Fibroblast of the aortic adventitia (primary cell): ENCODE data around the gene IL4R. TPM values are rescaled to one million over a fixed set of nuclear protein-coding genes. Genes with fewer than 3 reads are reported as not detected.

Experiments
- DNase-seq: peaks from one replicate; pipeline ENCODE4 v3.0.0-alpha.2; 2010; ENCODE audit warnings: low read depth
- H3K4me3 ChIP-seq: 2 replicates; pipeline ENCODE4 v1.5.1; 2011; ENCODE audit warnings: low read depth, mild to moderate bottlenecking, control low read depth, low read length, moderate library complexity
- CTCF ChIP-seq: IDR thresholded peaks from 2 replicates; pipeline ENCODE4 v1.5.1; 2011; ENCODE audit warnings: mild to moderate bottlenecking, low read length, control low read depth, inconsistent platforms; ENCODE audit not compliant: insufficient read depth
- total RNA-seq: library from RNA; depleted of rRNA; stranded (reverse); fragments of >200 nt; gene quantifications from 2 replicates; pipeline ENCODE4 v1.2.3, GENCODE V29; 2012; ENCODE audit warnings: low replicate concordance

The IL4R gene
- total RNA-seq, 1 donor, result 25.6 TPM

GRCh38 chr16:27298132-27298531, 15.6 kb upstream of the IL4R start:
- no peak for DNase-seq
- no peak for TF ChIP-seq CTCF

GRCh38 chr16:27301236-27301861, 12.4 kb upstream of the IL4R start:
- no peak for DNase-seq
- H3K4me3 ChIP-seq, result no peak overlapping the region
- TF ChIP-seq CTCF, result no peak

More at GRCh38 chr16:27298132-27298531, 15.6 kb upstream of the IL4R start:
- no peak overlapping the region for H3K4me3 ChIP-seq

- TF ChIP-seq CTCF, result no peak
- DNase-seq, result no peak
- H3K4me3 ChIP-seq, result no peak overlapping the region
These were observed 11.6 kb upstream of the IL4R start for GRCh38 chr16:27302126-27302525.

- no peak for TF ChIP-seq CTCF
- no peak overlapping the region for H3K4me3 ChIP-seq
- no peak for DNase-seq
These were observed 10.3 kb upstream of the IL4R start for GRCh38 chr16:27303256-27304100.

- no peak for TF ChIP-seq CTCF
- no peak for DNase-seq
- no peak overlapping the region for H3K4me3 ChIP-seq
These were observed 9.7 kb upstream of the IL4R start for GRCh38 chr16:27304102-27304501.

GRCh38 chr16:27304881-27305745, 8.7 kb upstream of the IL4R start:
- no peak for TF ChIP-seq CTCF
- DNase-seq, result peak; percentile 82
- no peak overlapping the region for H3K4me3 ChIP-seq
